GM12872 (cell line): ENCODE results near the gene CLEC2A.

Experiments used
- CTCF ChIP-seq: IDR thresholded peaks from 3 replicates; pipeline ENCODE4 v1.5.1; 2011; ENCODE audit warnings: low read depth, mild to moderate bottlenecking, low read length, moderate library complexity; ENCODE audit not compliant: insufficient read depth

Gene CLEC2A

GRCh38 chr12:9897535-9897934, 34.6 kb downstream of the CLEC2A start:
- no peak for TF ChIP-seq CTCF

GRCh38 chr12:9895215-9895971, 36.8 kb downstream of the CLEC2A start:
- TF ChIP-seq CTCF = no peak

DNA sequence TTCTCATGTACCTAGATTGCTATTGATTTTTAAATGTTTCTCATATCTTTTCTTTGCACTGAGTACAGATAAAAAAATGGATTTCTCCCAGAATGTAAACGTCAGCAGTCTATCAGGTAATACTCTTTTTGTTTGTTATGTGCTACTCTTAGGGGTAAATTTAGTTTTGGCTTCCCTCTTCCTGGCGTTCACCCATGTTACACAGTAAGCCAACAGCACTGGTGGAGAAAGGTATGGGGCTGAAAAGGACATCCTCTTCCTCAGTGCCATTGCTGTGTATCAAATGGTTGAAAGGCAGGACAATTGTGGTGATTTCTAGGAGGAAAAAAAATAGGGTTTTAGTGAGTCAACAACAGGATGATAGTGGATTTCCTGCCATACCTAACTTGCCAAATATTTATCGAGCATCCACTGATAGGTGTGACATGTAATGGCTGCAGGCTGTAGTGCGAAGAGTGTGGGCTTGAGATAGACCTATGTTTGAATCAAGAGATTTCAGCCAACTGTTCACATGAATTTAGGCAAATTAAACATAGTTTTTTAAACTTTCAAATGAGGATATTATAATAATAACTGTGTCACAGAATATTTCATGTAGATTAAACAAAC, 43.4 kb downstream of the CLEC2A start:
- no peak for TF ChIP-seq CTCF

DNA sequence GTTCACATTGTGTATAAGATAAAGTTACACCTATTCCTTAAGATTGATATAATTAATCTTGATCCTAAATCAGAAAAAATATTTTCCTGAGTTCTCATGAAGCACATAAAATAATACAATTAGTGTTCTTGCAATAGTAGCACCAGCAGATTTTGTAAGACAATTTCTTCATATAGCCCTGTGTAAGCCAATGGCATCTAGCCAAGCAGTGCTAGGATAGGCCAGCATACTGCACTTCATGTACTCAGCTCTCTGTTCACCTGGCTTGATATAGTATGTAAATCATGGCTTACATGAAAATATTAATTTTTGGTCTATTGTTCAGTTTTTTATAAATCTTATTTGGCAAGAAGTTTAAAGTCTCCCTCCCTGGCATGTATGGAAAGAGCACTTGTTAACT, 49.0 kb downstream of the CLEC2A start:
- TF ChIP-seq CTCF = no peak

DNA sequence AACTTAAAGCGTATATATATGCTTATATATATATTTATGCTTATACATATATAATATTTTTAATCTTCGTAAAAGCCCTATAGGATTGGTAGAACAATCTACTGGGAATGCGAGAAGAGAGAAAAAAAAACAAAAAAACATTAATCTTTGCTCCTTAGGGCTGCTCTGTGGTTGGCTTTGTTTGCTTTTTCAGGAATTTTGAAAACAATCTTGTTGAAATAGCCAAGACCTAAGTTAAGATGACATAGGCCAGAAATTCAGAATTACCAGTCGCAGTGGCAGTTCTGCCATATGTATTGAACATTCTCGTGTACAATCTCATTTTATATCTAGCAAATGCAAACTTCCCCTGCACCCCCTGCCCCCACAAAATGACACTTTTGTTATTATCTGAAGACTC, 50.2 kb downstream of the CLEC2A start:
- TF ChIP-seq CTCF = no peak

DNA sequence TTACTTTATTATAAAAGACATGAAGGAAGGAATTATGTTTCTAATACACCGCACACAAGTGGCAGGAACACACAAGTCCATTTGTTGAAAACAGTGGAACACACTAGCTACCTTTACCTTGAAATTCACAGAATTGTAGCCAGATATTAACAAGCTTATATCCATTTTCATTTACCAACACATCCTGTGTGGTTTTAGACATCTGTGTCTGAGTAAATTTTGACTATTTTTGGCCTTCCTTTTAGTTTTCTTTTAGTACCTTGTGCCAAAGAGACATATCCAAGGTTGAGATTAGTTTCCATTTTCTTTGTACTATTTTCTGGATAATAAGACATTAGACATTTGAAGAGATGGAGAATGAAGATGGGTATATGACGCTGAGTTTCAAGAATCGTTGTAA, 50.9 kb downstream of the CLEC2A start, which contains the start of gene KLRF2:
TSS of gene KLRF2 (plus strand) at position 244 of the 400 bp plus-strand sequence. CDS start at position 351, 107 bp downstream.
- no peak for TF ChIP-seq CTCF

GRCh38 chr12:9880532-9881078, 51.6 kb downstream of the CLEC2A start:
- TF ChIP-seq CTCF = no peak
